WTC11 (cell line): ENCODE results near the gene NUCB2. TPM values are rescaled to one million over a fixed set of nuclear protein-coding genes. Genes with fewer than 3 reads are reported as not detected.

Source experiments
- ATAC-seq: fragments of 200-7000 bp; cut with Tn5 transposase; 2 replicates; pipeline ENCODE4 v1.10.0; 2021; ENCODE audit warnings: mild to moderate bottlenecking, moderate library complexity
- CTCF ChIA-PET: fragments of 300-600 bp; sonication (Branson Sonifier 250); formaldehyde crosslinking; loops from one replicate; lab custom pipeline; 2021; ENCODE audit warnings: antibody characterized with exemption; lab: Charles Lee
- POLR2A ChIA-PET: fragments of 350-600 bp; sonication (Branson Sonifier 250); formaldehyde crosslinking; loops from one replicate; lab custom pipeline; 2021; ENCODE audit warnings: antibody characterized with exemption; lab: Charles Lee
- DNase-seq: peaks from one replicate; pipeline ENCODE4 v3.0.0; 2021; ENCODE audit warnings: low spot score
- H3K27ac Mint-ChIP-seq: 2 replicates; pipeline ENCODE4 v1.8.0; 2021; ENCODE audit warnings: mixed read lengths
- H3K27me3 Mint-ChIP-seq: 2 replicates; pipeline ENCODE4 v1.8.0; 2021; ENCODE audit warnings: low read depth, mild to moderate bottlenecking, moderate library complexity, mixed read lengths
- H3K36me3 Mint-ChIP-seq: 2 replicates; pipeline ENCODE4 v1.8.0; 2021; ENCODE audit warnings: mixed read lengths
- H3K4me1 Mint-ChIP-seq: 2 replicates; pipeline ENCODE4 v1.8.0; 2022; ENCODE audit warnings: mixed read lengths
- H3K4me3 Mint-ChIP-seq: 2 replicates; pipeline ENCODE4 v1.8.0; 2021; ENCODE audit warnings: mild to moderate bottlenecking, moderate library complexity, mixed read lengths
- H3K9me3 Mint-ChIP-seq: 2 replicates; pipeline ENCODE4 v1.8.0; 2021; ENCODE audit warnings: mixed read lengths
- CBFB ChIP-seq: sonication (generic); formaldehyde crosslinking; IDR thresholded peaks from 2 replicates; pipeline ENCODE4 v1.8.1; 2022; ENCODE audit warnings: mild to moderate bottlenecking, low read depth, missing genetic modification reagents
- CDX4 ChIP-seq: fragments of 250-450 bp; sonication (Bioruptor Pico); IDR thresholded peaks from 2 replicates; pipeline ENCODE4 v1.9.0; 2021; ENCODE audit warnings: moderate library complexity, mild to moderate bottlenecking, inconsistent platforms, borderline replicate concordance
- ELF4 ChIP-seq: sonication (generic); formaldehyde crosslinking; IDR thresholded peaks from 2 replicates; pipeline ENCODE4 v1.8.1; 2022; ENCODE audit warnings: low read depth, mild to moderate bottlenecking, moderate library complexity, missing genetic modification reagents
- EMX1 ChIP-seq: fragments of 250-450 bp; sonication (Bioruptor Pico); IDR thresholded peaks from 2 replicates; pipeline ENCODE4 v1.8.0; 2021; ENCODE audit warnings: mild to moderate bottlenecking
- ETV6 ChIP-seq: sonication (generic); formaldehyde crosslinking; IDR thresholded peaks from 2 replicates; pipeline ENCODE4 v1.8.1; 2022; ENCODE audit warnings: mild to moderate bottlenecking, missing genetic modification reagents
- FOXP1 ChIP-seq: sonication (generic); formaldehyde crosslinking; IDR thresholded peaks from 2 replicates; pipeline ENCODE4 v1.8.0; 2022; ENCODE audit warnings: missing genetic modification reagents, mild to moderate bottlenecking, moderate library complexity, borderline replicate concordance
- JAZF1 ChIP-seq: fragments of 250-450 bp; sonication (Bioruptor Pico); IDR thresholded peaks from 2 replicates; pipeline ENCODE4 v1.9.0; 2021; ENCODE audit warnings: moderate library complexity, mild to moderate bottlenecking, inconsistent platforms
- MAX ChIP-seq: sonication (generic); formaldehyde crosslinking; IDR thresholded peaks from 2 replicates; pipeline ENCODE4 v1.8.0; 2022; ENCODE audit warnings: mild to moderate bottlenecking, missing genetic modification reagents
- NFATC4 ChIP-seq: fragments of 250-450 bp; sonication (Bioruptor Pico); IDR thresholded peaks from 2 replicates; pipeline ENCODE4 v1.9.0; 2021; ENCODE audit warnings: mild to moderate bottlenecking
- NR2C2 ChIP-seq: sonication (generic); formaldehyde crosslinking; IDR thresholded peaks from 2 replicates; pipeline ENCODE4 v1.8.0; 2022; ENCODE audit warnings: mild to moderate bottlenecking, missing genetic modification reagents
- OVOL2 ChIP-seq: fragments of 250-450 bp; sonication (Bioruptor Pico); IDR thresholded peaks from 2 replicates; pipeline ENCODE4 v1.9.0; 2021; ENCODE audit warnings: mild to moderate bottlenecking, borderline replicate concordance
- PRDM15 ChIP-seq: sonication (generic); formaldehyde crosslinking; IDR thresholded peaks from 2 replicates; pipeline ENCODE4 v1.8.0; 2022; ENCODE audit warnings: missing genetic modification reagents
- SP1 ChIP-seq: sonication (generic); formaldehyde crosslinking; conservative IDR thresholded peaks from 2 replicates; pipeline ENCODE4 v1.8.1; 2022; ENCODE audit warnings: missing genetic modification reagents
- TCF7 ChIP-seq: sonication (generic); formaldehyde crosslinking; IDR thresholded peaks from 2 replicates; pipeline ENCODE4 v1.8.0; 2022; ENCODE audit warnings: mild to moderate bottlenecking, low read depth, missing genetic modification reagents, moderate library complexity
- TP53 ChIP-seq: sonication (generic); formaldehyde crosslinking; IDR thresholded peaks from 2 replicates; pipeline ENCODE4 v1.8.1; 2023; ENCODE audit warnings: mild to moderate bottlenecking, missing genetic modification reagents
- ZBTB21 ChIP-seq: sonication (generic); formaldehyde crosslinking; IDR thresholded peaks from 2 replicates; pipeline ENCODE4 v1.8.1; 2023; ENCODE audit warnings: mild to moderate bottlenecking, missing genetic modification reagents, borderline replicate concordance
- ZNF232 ChIP-seq: sonication (generic); formaldehyde crosslinking; IDR thresholded peaks from 2 replicates; pipeline ENCODE4 v1.8.0; 2022; ENCODE audit warnings: mild to moderate bottlenecking, missing genetic modification reagents
- ZNF263 ChIP-seq: sonication (generic); formaldehyde crosslinking; IDR thresholded peaks from 2 replicates; pipeline ENCODE4 v1.8.1; 2022; ENCODE audit warnings: low read depth, mild to moderate bottlenecking, moderate library complexity, missing genetic modification reagents
- ZNF396 ChIP-seq: fragments of 250-450 bp; sonication (Bioruptor Pico); IDR thresholded peaks from 2 replicates; pipeline ENCODE4 v1.8.0; 2021; ENCODE audit warnings: mild to moderate bottlenecking, moderate library complexity, borderline replicate concordance
- ZNF423 ChIP-seq: fragments of 250-450 bp; sonication (Bioruptor Pico); IDR thresholded peaks from 2 replicates; pipeline ENCODE4 v2.1.2; 2022; ENCODE audit warnings: mild to moderate bottlenecking, moderate library complexity
- ZSCAN18 ChIP-seq: fragments of 250-450 bp; sonication (Bioruptor Pico); IDR thresholded peaks from 2 replicates; pipeline ENCODE4 v2.1.2; 2022; ENCODE audit warnings: mild to moderate bottlenecking, moderate library complexity
- total RNA-seq: library from RNA; stranded (reverse); gene quantifications from 3 replicates; pipeline ENCODE4 v1.2.3, GENCODE V29; 2021
- TF ChIP-seq, protein P1 (sequence below): sonication (generic); formaldehyde crosslinking; IDR thresholded peaks from 2 replicates; pipeline ENCODE4 v1.8.1; 2022; ENCODE audit warnings: missing genetic modification reagents, borderline replicate concordance
- TF ChIP-seq, protein P2 (sequence below): sonication (generic); formaldehyde crosslinking; IDR thresholded peaks from 2 replicates; pipeline ENCODE4 v1.8.0; 2023; ENCODE audit warnings: missing genetic modification reagents
- TF ChIP-seq, protein P3 (sequence below): fragments of 250-450 bp; sonication (Bioruptor Pico); conservative IDR thresholded peaks from 2 replicates; pipeline ENCODE4 v1.9.0; 2021; ENCODE audit warnings: mild to moderate bottlenecking

Gene NUCB2
- total RNA-seq, 1 experiment from 2014 or later: 16.1 TPM

GRCh38 chr11:17333799-17334586 is 57.5 kb downstream of the NUCB2 start:
- POLR2A ChIA-PET: interaction anchor here (0.5 kb wide), 1 partner anchor 330 kb away, joined by 3 read pairs; no protein-coding TSS in a partner anchor
- Mint-ChIP-seq H3K4me3 (no peak overlapping the region), H3K4me1 (no peaks in the 10 kb centered on the region), H3K27ac (no peak overlapping the region), H3K36me3 (no peaks in the 10 kb centered on the region), H3K9me3 (no peaks in the 10 kb centered on the region)
- CTCF ChIA-PET: no interaction called here
- ATAC-seq (no peak), DNase-seq (no peak)
- TF ChIP-seq FOXP1 (CRISPR knock-in tag) (no peak), PRDM15 (CRISPR knock-in tag) (no peak), TP53 (CRISPR knock-in tag) (no peak), SP1 (no peak), ZNF396 (CRISPR knock-in tag) (no peak), CDX4 (CRISPR knock-in tag) (no peak), JAZF1 (no peak), OVOL2 (no peak), ZNF423 (no peak), ZNF232 (CRISPR knock-in tag) (no peak), NR2C2 (no peak)
- TF ChIP-seq, protein P1, sequence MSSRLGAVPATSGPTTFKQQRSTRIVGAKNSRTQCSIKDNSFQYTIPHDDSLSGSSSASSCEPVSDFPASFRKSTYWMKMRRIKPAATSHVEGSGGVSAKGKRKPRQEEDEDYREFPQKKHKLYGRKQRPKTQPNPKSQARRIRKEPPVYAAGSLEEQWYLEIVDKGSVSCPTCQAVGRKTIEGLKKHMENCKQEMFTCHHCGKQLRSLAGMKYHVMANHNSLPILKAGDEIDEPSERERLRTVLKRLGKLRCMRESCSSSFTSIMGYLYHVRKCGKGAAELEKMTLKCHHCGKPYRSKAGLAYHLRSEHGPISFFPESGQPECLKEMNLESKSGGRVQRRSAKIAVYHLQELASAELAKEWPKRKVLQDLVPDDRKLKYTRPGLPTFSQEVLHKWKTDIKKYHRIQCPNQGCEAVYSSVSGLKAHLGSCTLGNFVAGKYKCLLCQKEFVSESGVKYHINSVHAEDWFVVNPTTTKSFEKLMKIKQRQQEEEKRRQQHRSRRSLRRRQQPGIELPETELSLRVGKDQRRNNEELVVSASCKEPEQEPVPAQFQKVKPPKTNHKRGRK (CRISPR knock-in tag): no peak
- TF ChIP-seq, all 79 proteins: peak for 0
- H3K27me3 Mint-ChIP-seq: no peaks in the 10 kb centered on the region

DNA sequence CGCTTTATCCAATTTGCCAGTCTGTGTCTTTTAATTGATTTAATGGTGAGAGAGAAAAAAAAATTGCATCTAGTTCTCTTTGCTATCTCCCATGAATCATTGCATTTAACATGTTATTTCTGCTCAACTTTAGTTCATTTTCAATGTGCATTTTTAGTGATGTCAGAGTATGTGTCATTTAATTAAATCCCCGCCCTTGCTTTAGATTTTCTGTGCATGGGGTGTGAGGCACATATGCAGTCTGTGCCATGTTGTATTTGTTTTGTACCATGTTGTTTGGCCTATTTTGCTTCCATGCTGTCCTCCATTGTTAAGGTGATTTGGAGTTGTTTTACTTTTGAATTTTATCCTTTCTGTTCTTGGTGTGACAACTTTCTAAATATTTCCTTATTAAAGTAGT is 66.7 kb downstream of the NUCB2 start:
- DNase-seq: no peak
- no peaks in the 10 kb centered on the region for H3K36me3 Mint-ChIP-seq
- peaks cover 39% of the 10 kb centered on the region for H3K27me3 Mint-ChIP-seq
- H3K9me3 Mint-ChIP-seq: no peaks in the 10 kb centered on the region
- ChIA-PET CTCF (no interaction called here), POLR2A (no interaction called here)
- no peak for ATAC-seq
- peaks cover 10% of the 10 kb centered on the region for H3K4me1 Mint-ChIP-seq
- no peak overlapping the region for H3K27ac Mint-ChIP-seq
- no peak overlapping the region for H3K4me3 Mint-ChIP-seq
- TF ChIP-seq TCF7 (CRISPR knock-in tag): no peak
- no peak for TF ChIP-seq NFATC4 (CRISPR knock-in tag)
- no peak for TF ChIP-seq ZNF263 (CRISPR knock-in tag)
- no peak for TF ChIP-seq ZBTB21 (CRISPR knock-in tag)
- no peak for TF ChIP-seq ZNF396 (CRISPR knock-in tag)
- no peak for TF ChIP-seq ETV6 (CRISPR knock-in tag)
- TF ChIP-seq, protein P2, sequence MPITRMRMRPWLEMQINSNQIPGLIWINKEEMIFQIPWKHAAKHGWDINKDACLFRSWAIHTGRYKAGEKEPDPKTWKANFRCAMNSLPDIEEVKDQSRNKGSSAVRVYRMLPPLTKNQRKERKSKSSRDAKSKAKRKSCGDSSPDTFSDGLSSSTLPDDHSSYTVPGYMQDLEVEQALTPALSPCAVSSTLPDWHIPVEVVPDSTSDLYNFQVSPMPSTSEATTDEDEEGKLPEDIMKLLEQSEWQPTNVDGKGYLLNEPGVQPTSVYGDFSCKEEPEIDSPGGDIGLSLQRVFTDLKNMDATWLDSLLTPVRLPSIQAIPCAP (CRISPR knock-in tag): no peak
- TF ChIP-seq MAX (CRISPR knock-in tag): no peak
- TF ChIP-seq, protein P3, sequence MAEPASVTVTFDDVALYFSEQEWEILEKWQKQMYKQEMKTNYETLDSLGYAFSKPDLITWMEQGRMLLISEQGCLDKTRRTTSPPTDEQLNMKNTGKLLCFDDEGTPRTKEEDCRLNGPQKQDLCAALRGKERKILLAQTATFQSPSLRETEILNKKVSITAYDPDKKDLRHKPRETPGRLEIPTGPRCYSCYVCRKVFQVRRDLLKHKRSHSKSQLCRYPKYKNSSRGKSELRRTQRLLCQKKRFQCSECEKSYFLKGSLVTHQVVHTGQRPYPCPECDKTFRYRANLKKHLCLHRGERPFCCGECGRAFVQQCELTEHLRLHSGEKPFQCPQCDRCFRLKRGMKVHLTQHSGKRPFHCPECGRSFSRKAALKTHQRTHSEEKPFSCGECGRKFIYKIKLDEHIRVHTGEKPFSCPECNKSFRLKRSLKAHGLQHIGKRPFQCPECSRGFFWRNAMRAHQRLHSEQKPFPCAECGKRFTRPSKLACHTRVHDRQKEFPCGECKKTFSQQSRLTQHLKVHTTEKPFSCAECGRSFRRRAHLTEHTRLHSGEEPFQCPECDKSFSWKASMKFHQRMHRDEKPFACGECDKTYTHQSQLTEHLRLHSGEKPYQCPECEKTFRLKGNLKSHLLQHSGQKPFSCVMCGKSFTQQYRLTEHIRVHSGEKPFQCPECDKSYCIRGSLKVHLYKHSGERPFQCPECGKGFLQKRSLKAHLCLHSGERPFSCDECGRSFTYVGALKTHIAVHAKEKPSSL: no peak
- TF ChIP-seq CDX4 (CRISPR knock-in tag): no peak
- no peak for TF ChIP-seq EMX1 (CRISPR knock-in tag)
- TF ChIP-seq ZSCAN18 (CRISPR knock-in tag): no peak
- no peak for TF ChIP-seq ELF4 (CRISPR knock-in tag)
- no peak for TF ChIP-seq CBFB (CRISPR knock-in tag)
